ENCODE measurements around the gene SYNE1. TPM values are rescaled to one million over a fixed set of nuclear protein-coding genes. Genes with fewer than 3 reads are reported as not detected.

SYNE1 gene
- total and polyA plus RNA-seq, 7 donors = 7.2 to 203 (median 86.4) TPM

- intact Hi-C loops (cut with DNase I) = loop anchor here (5.0 kb wide), 1 partner anchor 36 kb away; no protein-coding TSS in a partner anchor
- DNase-seq = no peak
- 11 to 13% methylated on average over 7 of the region's 7 CpGs for WGBS, 2 donors
- TF ChIP-seq POLR2AphosphoS5 (IDR thresholded peaks at IDR 0.05) (peak in 1 of 4 donors; percentile 7), CTCF (IDR thresholded peaks at IDR 0.05) (no peak)
- peaks cover 0 to 16% (median 4%) of the 10 kb centered on the region in 4 donors for H3K4me1 ChIP-seq
- no peaks in the 10 kb centered on the region for H3K27me3 ChIP-seq
- peak overlapping the region; percentile 43 to 64 (median 60) for H3K4me3 ChIP-seq
- H3K9me3 ChIP-seq = no peaks in the 10 kb centered on the region
- H3K27ac ChIP-seq = peak overlapping the region; percentile 78 to 84 (median 80)
- peaks cover 0 to 50% (median 2%) of the 10 kb centered on the region in 4 donors for H3K36me3 ChIP-seq
Observed at GRCh38 chr6:152301021-152301764, 336.0 kb downstream of the SYNE1 start.

GRCh38 chr6:152300517-152300916, 336.6 kb downstream of the SYNE1 start:
- no peak for DNase-seq
- no peak for TF ChIP-seq POLR2AphosphoS5 (IDR thresholded peaks at IDR 0.05)
- no peak for TF ChIP-seq EP300 (IDR thresholded peaks at IDR 0.05)
- TF ChIP-seq CTCF (IDR thresholded peaks at IDR 0.05) = no peak
- TF ChIP-seq POLR2A (IDR thresholded peaks at IDR 0.05) = no peak

GRCh38 chr6:152298848-152299735, 338.1 kb downstream of the SYNE1 start:
- H3K4me1 ChIP-seq = peaks cover 0 to 19% (median 4%) of the 10 kb centered on the region in 4 donors
- no peaks in the 10 kb centered on the region for H3K27me3 ChIP-seq
- peak overlapping the region in 1 of 4 donors; percentile 18 for H3K27ac ChIP-seq
- no peaks in the 10 kb centered on the region for H3K9me3 ChIP-seq
- TF ChIP-seq POLR2A (IDR thresholded peaks at IDR 0.05) (no peak), EP300 (IDR thresholded peaks at IDR 0.05) (no peak), CTCF (IDR thresholded peaks at IDR 0.05) (no peak), POLR2AphosphoS5 (IDR thresholded peaks at IDR 0.05) (no peak)
- H3K4me3 ChIP-seq = no peak overlapping the region
- WGBS, 2 donors = 63 to 75% methylated on average over 3 of the region's 3 CpGs
- no peak for DNase-seq
- H3K36me3 ChIP-seq = peaks cover 0 to 47% (median 0%) of the 10 kb centered on the region in 4 donors
- intact Hi-C loops (cut with DNase I) = no loop called here

More at GRCh38 chr6:152300517-152300916, 336.6 kb downstream of the SYNE1 start:
- peaks cover 0 to 50% (median 0%) of the 10 kb centered on the region in 4 donors for H3K36me3 ChIP-seq
- H3K9me3 ChIP-seq = no peaks in the 10 kb centered on the region
- no peaks in the 10 kb centered on the region for H3K27me3 ChIP-seq
- H3K4me1 ChIP-seq = peaks cover 0 to 18% (median 4%) of the 10 kb centered on the region in 4 donors
- H3K27ac ChIP-seq = peak overlapping the region in 2 of 4 donors; percentile 78 to 81
- intact Hi-C loops (cut with DNase I) = loop anchor here (5.0 kb wide), 1 partner anchor 37 kb away; no protein-coding TSS in a partner anchor
- WGBS, 2 donors = 71 to 79% methylated on average over 7 of the region's 7 CpGs
- no peak overlapping the region for H3K4me3 ChIP-seq

- intact Hi-C loops (cut with DNase I) = no loop called here
- peaks cover 0 to 19% (median 4%) of the 10 kb centered on the region in 4 donors for H3K4me1 ChIP-seq
- no peak overlapping the region for H3K4me3 ChIP-seq
- no peak for DNase-seq
- TF ChIP-seq POLR2AphosphoS5 (IDR thresholded peaks at IDR 0.05) = no peak
- no peak for TF ChIP-seq POLR2A (IDR thresholded peaks at IDR 0.05)
- TF ChIP-seq CTCF (IDR thresholded peaks at IDR 0.05) = no peak
- TF ChIP-seq EP300 (IDR thresholded peaks at IDR 0.05) = no peak
- no peaks in the 10 kb centered on the region for H3K9me3 ChIP-seq
- H3K27ac ChIP-seq = no peak overlapping the region
- 78 to 88% methylated on average over 3 of the region's 3 CpGs for WGBS, 2 donors
- no peaks in the 10 kb centered on the region for H3K27me3 ChIP-seq
- peaks cover 0 to 51% (median 4%) of the 10 kb centered on the region in 4 donors for H3K36me3 ChIP-seq
Observed at GRCh38 chr6:152298055-152298647, 339.0 kb downstream of the SYNE1 start.

Data from sigmoid colon (tissue), 7 donors.